ENCODE results near the gene ATG7. TPM values are rescaled to one million over a fixed set of nuclear protein-coding genes. Genes with fewer than 3 reads are reported as not detected.
"Not testable (repeated sequence)": the region's sequence is repeated elsewhere in the genome, so short reads cannot be mapped to it uniquely, and the experiment has no call there.

The ATG7 gene
- total RNA-seq, 1 donor from 2014 or later, result 42.5 TPM

- DNase-seq (ENCODE audit: extremely low spot score, unreplicated experiment), result no peak
- TF ChIP-seq CTCF (IDR thresholded peaks at IDR 0.05), result no peak
- Mint-ChIP-seq H3K27ac (ENCODE audit: unreplicated experiment) (no peak overlapping the region), H3K4me1 (ENCODE audit: unreplicated experiment) (peaks cover 42% of the 10 kb centered on the region), H3K4me3 (ENCODE audit: unreplicated experiment) (no peak overlapping the region), H3K36me3 (ENCODE audit: unreplicated experiment) (peaks cover 6% of the 10 kb centered on the region), H3K27me3 (ENCODE audit: unreplicated experiment) (no peaks in the 10 kb centered on the region), H3K9me3 (ENCODE audit: unreplicated experiment) (no peaks in the 10 kb centered on the region)
Observed at GRCh38 chr3:11394392-11394791, 122.2 kb downstream of the ATG7 start.

- Mint-ChIP-seq H3K4me3 (ENCODE audit: unreplicated experiment) (no peak overlapping the region), H3K27me3 (ENCODE audit: unreplicated experiment) (no peaks in the 10 kb centered on the region), H3K9me3 (ENCODE audit: unreplicated experiment) (no peaks in the 10 kb centered on the region), H3K4me1 (ENCODE audit: unreplicated experiment) (peaks cover 19% of the 10 kb centered on the region), H3K27ac (ENCODE audit: unreplicated experiment) (no peak overlapping the region), H3K36me3 (ENCODE audit: unreplicated experiment) (peaks cover 7% of the 10 kb centered on the region)
- TF ChIP-seq CTCF (IDR thresholded peaks at IDR 0.05), result no peak
- no peak for DNase-seq (ENCODE audit: extremely low spot score, unreplicated experiment)
Observed at GRCh38 chr3:11400213-11400612, 128.0 kb downstream of the ATG7 start.

GRCh38 chr3:11401434-11401833 is 129.2 kb downstream of the ATG7 start:
- Mint-ChIP-seq H3K36me3 (ENCODE audit: unreplicated experiment) (peaks cover 8% of the 10 kb centered on the region), H3K27me3 (ENCODE audit: unreplicated experiment) (no peaks in the 10 kb centered on the region), H3K27ac (ENCODE audit: unreplicated experiment) (peak overlapping the region; percentile 67), H3K4me1 (ENCODE audit: unreplicated experiment) (peaks cover 19% of the 10 kb centered on the region), H3K9me3 (ENCODE audit: unreplicated experiment) (no peaks in the 10 kb centered on the region), H3K4me3 (ENCODE audit: unreplicated experiment) (no peak overlapping the region)
- TF ChIP-seq CTCF (IDR thresholded peaks at IDR 0.05), result no peak
- no peak for DNase-seq (ENCODE audit: extremely low spot score, unreplicated experiment)

GRCh38 chr3:11405323-11405722 is 133.1 kb downstream of the ATG7 start:
- peaks cover 12% of the 10 kb centered on the region for H3K9me3 Mint-ChIP-seq (ENCODE audit: unreplicated experiment)
- H3K36me3 Mint-ChIP-seq (ENCODE audit: unreplicated experiment), result peaks cover 23% of the 10 kb centered on the region

GRCh38 chr3:11407644-11408043 is 135.4 kb downstream of the ATG7 start:
- no peak for DNase-seq (ENCODE audit: extremely low spot score, unreplicated experiment)
- Mint-ChIP-seq H3K36me3 (ENCODE audit: unreplicated experiment) (peaks cover 26% of the 10 kb centered on the region), H3K27me3 (ENCODE audit: unreplicated experiment) (no peaks in the 10 kb centered on the region), H3K9me3 (ENCODE audit: unreplicated experiment) (peaks cover 12% of the 10 kb centered on the region), H3K4me3 (ENCODE audit: unreplicated experiment) (no peak overlapping the region), H3K4me1 (ENCODE audit: unreplicated experiment) (peaks cover 11% of the 10 kb centered on the region), H3K27ac (ENCODE audit: unreplicated experiment) (no peak overlapping the region)
- no peak for TF ChIP-seq CTCF (IDR thresholded peaks at IDR 0.05)

More at GRCh38 chr3:11405323-11405722, 133.1 kb downstream of the ATG7 start:
- Mint-ChIP-seq H3K27ac (ENCODE audit: unreplicated experiment) (no peak overlapping the region), H3K4me1 (ENCODE audit: unreplicated experiment) (peaks cover 17% of the 10 kb centered on the region), H3K4me3 (ENCODE audit: unreplicated experiment) (no peak overlapping the region), H3K27me3 (ENCODE audit: unreplicated experiment) (no peaks in the 10 kb centered on the region)
- no peak for TF ChIP-seq CTCF (IDR thresholded peaks at IDR 0.05)
- DNase-seq (ENCODE audit: extremely low spot score, unreplicated experiment), result no peak

GRCh38 chr3:11408324-11408859 is 136.2 kb downstream of the ATG7 start:
- Mint-ChIP-seq H3K36me3 (ENCODE audit: unreplicated experiment) (peaks cover 23% of the 10 kb centered on the region), H3K4me1 (ENCODE audit: unreplicated experiment) (peaks cover 15% of the 10 kb centered on the region), H3K9me3 (ENCODE audit: unreplicated experiment) (peaks cover 12% of the 10 kb centered on the region)
- H3K27ac Mint-ChIP-seq (ENCODE audit: unreplicated experiment); DNase-seq (ENCODE audit: extremely low spot score, unreplicated experiment); H3K4me3 Mint-ChIP-seq (ENCODE audit: unreplicated experiment); H3K27me3 Mint-ChIP-seq (ENCODE audit: unreplicated experiment): not testable (repeated sequence)

Measured in osteocyte (in vitro differentiated cells).